ENCODE measurements around the gene CXCL12.

The CXCL12 gene

GRCh38 chr10:44330431-44330830, 54.5 kb downstream of the CXCL12 start:
- no peak for TF ChIP-seq CTCF (conservative IDR thresholded peaks at IDR 0.05)

GRCh38 chr10:44327461-44327860, 57.4 kb downstream of the CXCL12 start:
- TF ChIP-seq CTCF (conservative IDR thresholded peaks at IDR 0.05) = no peak
- H3K27ac ChIP-seq = no peak overlapping the region

More at GRCh38 chr10:44330431-44330830, 54.5 kb downstream of the CXCL12 start:
- peak overlapping the region; percentile 25; the same call in 1 of the 2 replicates for H3K27ac ChIP-seq
